ENCODE results near the gene PES1.
"Not testable (repeated sequence)": the region's sequence is repeated elsewhere in the genome, so short reads cannot be mapped to it uniquely, and the experiment has no call there.

The PES1 gene

GRCh38 chr22:30601464-30601863 lies 9.8 kb upstream of the PES1 start:
- TF ChIP-seq CTCF (conservative IDR thresholded peaks at IDR 0.05; ENCODE audit: low read length) = no peak
- DNase-seq (ENCODE audit: low read depth) = no peak
- no peak overlapping the region for H3K4me3 ChIP-seq (ENCODE audit: low read length)

GRCh38 chr22:30600921-30601320 lies 9.2 kb upstream of the PES1 start:
- DNase-seq (ENCODE audit: low read depth) = no peak
- no peak overlapping the region for H3K4me3 ChIP-seq (ENCODE audit: low read length)
- TF ChIP-seq CTCF (conservative IDR thresholded peaks at IDR 0.05; ENCODE audit: low read length) = no peak

GRCh38 chr22:30598986-30599385 lies 7.3 kb upstream of the PES1 start:
- no peak for DNase-seq (ENCODE audit: low read depth)
- no peak for TF ChIP-seq CTCF (conservative IDR thresholded peaks at IDR 0.05; ENCODE audit: low read length)
- H3K4me3 ChIP-seq (ENCODE audit: low read length) = no peak overlapping the region

GRCh38 chr22:30596886-30597285 lies 5.2 kb upstream of the PES1 start:
- H3K4me3 ChIP-seq (ENCODE audit: low read length) = no peak overlapping the region
- DNase-seq (ENCODE audit: low read depth) = no peak
- no peak for TF ChIP-seq CTCF (conservative IDR thresholded peaks at IDR 0.05; ENCODE audit: low read length)

GRCh38 chr22:30596199-30596598 lies 4.5 kb upstream of the PES1 start:
- no peak for DNase-seq (ENCODE audit: low read depth)
- no peak overlapping the region for H3K4me3 ChIP-seq (ENCODE audit: low read length)
- no peak for TF ChIP-seq CTCF (conservative IDR thresholded peaks at IDR 0.05; ENCODE audit: low read length)

- not testable (repeated sequence) for DNase-seq (ENCODE audit: low read depth)
- H3K4me3 ChIP-seq (ENCODE audit: low read length) = peak overlapping the region; percentile 57
Observed at GRCh38 chr22:30592360-30592713, 627 bp upstream of the PES1 start.

GRCh38 chr22:30591191-30591587 lies 521 bp downstream of the PES1 start:
- DNase-seq (ENCODE audit: low read depth) = peak; percentile 47
- TF ChIP-seq CTCF (conservative IDR thresholded peaks at IDR 0.05; ENCODE audit: low read length) = no peak
- H3K4me3 ChIP-seq (ENCODE audit: low read length) = peak overlapping the region; percentile 96

- no peak for TF ChIP-seq CTCF (conservative IDR thresholded peaks at IDR 0.05; ENCODE audit: low read length)
- DNase-seq (ENCODE audit: low read depth) = no peak
- H3K4me3 ChIP-seq (ENCODE audit: low read length) = no peak overlapping the region
Observed at GRCh38 chr22:30586414-30586813, 5.3 kb downstream of the PES1 start.
